ENCODE measurements around the gene ZBTB43. TPM values are rescaled to one million over a fixed set of nuclear protein-coding genes. Genes with fewer than 3 reads are reported as not detected.

ZBTB43 gene
- total and polyA plus RNA-seq, 2 of the 4 experiments (the other 2 are of a cell fraction) = 4.5 to 15.1 TPM

GRCh38 chr9:126796758-126797157 is 8.1 kb upstream of the ZBTB43 start:
- Histone ChIP-seq H2BK5ac (ENCODE audit: low read depth, low read length, poor library complexity, severe bottlenecking) (no peak overlapping the region), H3K18ac (ENCODE audit: low read depth, low read length) (no peak overlapping the region), H3K23ac (ENCODE audit: low read depth, low read length) (no peak overlapping the region), H3K56ac (ENCODE audit: extremely low read depth, insufficient read depth, low read length) (no peak overlapping the region), H4K5ac (ENCODE audit: low read depth, low read length) (no peak overlapping the region), H3K27me3 (ENCODE audit: control insufficient read depth, insufficient read depth, low read length) (no peaks in the 10 kb centered on the region), H3K79me1 (ENCODE audit: low read depth in 1 of 2, low read length in 2 of 2) (no peaks in the 10 kb centered on the region), H2BK20ac (ENCODE audit: low read depth, low read length) (no peak overlapping the region), H2AK9ac (replicated peaks; ENCODE audit: low read depth, low read length, poor library complexity) (no peak overlapping the region), H3K36me3 (ENCODE audit: control insufficient read depth, insufficient read depth, low read length) (no peaks in the 10 kb centered on the region), H3K14ac (replicated peaks; ENCODE audit: low read depth, low read length) (no peak overlapping the region), H3K4me1 (ENCODE audit: control insufficient read depth, insufficient read depth, low read length) (peaks cover 2% of the 10 kb centered on the region; the same call in 1 of the 2 replicates), H3K9me3 (ENCODE audit: control insufficient read depth, insufficient read depth, low read length) (no peaks in the 10 kb centered on the region), H3K4me3 (ENCODE audit: insufficient read depth, low read depth, low read length) (no peak overlapping the region), H4K91ac (ENCODE audit: insufficient read depth, low read depth, low read length) (no peak overlapping the region), H2BK15ac (ENCODE audit: low read depth, low read length) (no peak overlapping the region), H2AK5ac (ENCODE audit: low read depth, low read length) (no peak overlapping the region), H3K4me2 (ENCODE audit: low read depth, low read length) (no peak overlapping the region), H3K27ac (ENCODE audit: insufficient read depth, low read length) (no peak overlapping the region), H4K20me1 (ENCODE audit: insufficient read depth, low read length) (0 out of 2 replicates have a peak, but pooled peaks cover 4% of the 10 kb centered on the region), H3K9me1 (ENCODE audit: insufficient read depth, low read length) (peaks cover 9% of the 10 kb centered on the region), H3K4ac (ENCODE audit: low read depth, low read length) (no peak overlapping the region), H2BK120ac (ENCODE audit: low read depth, low read length) (no peak overlapping the region), H3K9ac (ENCODE audit: low read depth, low read length) (no peak overlapping the region), H4K8ac (ENCODE audit: low read depth in 2 of 2, low read length in 2 of 2) (no peak overlapping the region), H2AFZ (replicated peaks; ENCODE audit: low read length, poor library complexity) (no peak overlapping the region)
- no TSS peak for BruUV-seq (replicated peaks)
- ChIA-PET POLR2A (ENCODE audit: unreplicated experiment) (no interaction called here), CTCF (interaction anchor here (0.6 kb wide), 1 partner anchor 13 kb away, joined by 3 read pairs; no protein-coding TSS in a partner anchor)
- ATAC-seq (ENCODE audit: low read depth) (no peak), DNase-seq (no peak)
- no CpG with 5 or more reads among the region's 4 CpGs for WGBS, 2 experiments (ENCODE audit: extremely low coverage in 2 of 2, insufficient read length in 1 of 2)
- in situ Hi-C loops (cut with MboI; ENCODE audit: low sequenced_read_pairs) = no loop called here
- TF ChIP-seq, protein P1, sequence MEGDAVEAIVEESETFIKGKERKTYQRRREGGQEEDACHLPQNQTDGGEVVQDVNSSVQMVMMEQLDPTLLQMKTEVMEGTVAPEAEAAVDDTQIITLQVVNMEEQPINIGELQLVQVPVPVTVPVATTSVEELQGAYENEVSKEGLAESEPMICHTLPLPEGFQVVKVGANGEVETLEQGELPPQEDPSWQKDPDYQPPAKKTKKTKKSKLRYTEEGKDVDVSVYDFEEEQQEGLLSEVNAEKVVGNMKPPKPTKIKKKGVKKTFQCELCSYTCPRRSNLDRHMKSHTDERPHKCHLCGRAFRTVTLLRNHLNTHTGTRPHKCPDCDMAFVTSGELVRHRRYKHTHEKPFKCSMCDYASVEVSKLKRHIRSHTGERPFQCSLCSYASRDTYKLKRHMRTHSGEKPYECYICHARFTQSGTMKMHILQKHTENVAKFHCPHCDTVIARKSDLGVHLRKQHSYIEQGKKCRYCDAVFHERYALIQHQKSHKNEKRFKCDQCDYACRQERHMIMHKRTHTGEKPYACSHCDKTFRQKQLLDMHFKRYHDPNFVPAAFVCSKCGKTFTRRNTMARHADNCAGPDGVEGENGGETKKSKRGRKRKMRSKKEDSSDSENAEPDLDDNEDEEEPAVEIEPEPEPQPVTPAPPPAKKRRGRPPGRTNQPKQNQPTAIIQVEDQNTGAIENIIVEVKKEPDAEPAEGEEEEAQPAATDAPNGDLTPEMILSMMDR (conservative IDR thresholded peaks at IDR 0.05; ENCODE audit: low read depth, low read length) = no peak
- TF ChIP-seq, protein P2, sequence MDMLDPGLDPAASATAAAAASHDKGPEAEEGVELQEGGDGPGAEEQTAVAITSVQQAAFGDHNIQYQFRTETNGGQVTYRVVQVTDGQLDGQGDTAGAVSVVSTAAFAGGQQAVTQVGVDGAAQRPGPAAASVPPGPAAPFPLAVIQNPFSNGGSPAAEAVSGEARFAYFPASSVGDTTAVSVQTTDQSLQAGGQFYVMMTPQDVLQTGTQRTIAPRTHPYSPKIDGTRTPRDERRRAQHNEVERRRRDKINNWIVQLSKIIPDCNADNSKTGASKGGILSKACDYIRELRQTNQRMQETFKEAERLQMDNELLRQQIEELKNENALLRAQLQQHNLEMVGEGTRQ (IDR thresholded peaks at IDR 0.05; ENCODE audit: low read depth, low read length) = no peak
- TF ChIP-seq RCOR1 (IDR thresholded peaks at IDR 0.05; ENCODE audit: insufficient replicate concordance, low read length) (no peak), ELK1 (IDR thresholded peaks at IDR 0.05; ENCODE audit: borderline replicate concordance, low read depth, low read length) (no peak), BHLHE40 (IDR thresholded peaks at IDR 0.05; ENCODE audit: low read depth, low read length) (no peak), POLR2A (IDR thresholded peaks at IDR 0.05; ENCODE audit: low read depth, low read length) (no peak), MAFK (IDR thresholded peaks at IDR 0.05; ENCODE audit: low read depth, low read length) (no peak), MXI1 (IDR thresholded peaks at IDR 0.05; ENCODE audit: borderline replicate concordance, low read depth, low read length) (no peak), NFE2L2 (IDR thresholded peaks at IDR 0.05; ENCODE audit: low read depth, low read length) (no peak), CHD1 (IDR thresholded peaks at IDR 0.05; ENCODE audit: low read depth, low read length) (no peak), RAD21 (IDR thresholded peaks at IDR 0.05; ENCODE audit: low read length) (no peak), SMC3 (IDR thresholded peaks at IDR 0.05; ENCODE audit: low read depth, low read length) (no peak), MAZ (IDR thresholded peaks at IDR 0.05; ENCODE audit: borderline replicate concordance, low read depth, low read length) (no peak), CEBPB (IDR thresholded peaks at IDR 0.05; ENCODE audit: low read depth, low read length) (no peak), RFX5 (IDR thresholded peaks at IDR 0.05; ENCODE audit: low read depth, low read length) (no peak), FOS (IDR thresholded peaks at IDR 0.05; ENCODE audit: low read depth, low read length) (no peak)
- dilution Hi-C loops (cut with HindIII; ENCODE audit: low sequenced_read_pairs, unreplicated experiment) = no loop called here
- intact Hi-C loops (cut with micrococcal nuclease) = no loop called here

Measured in IMR-90 (cell line).